Neural cell (in vitro differentiated cells): ENCODE data around the gene PLXNA3.

Experiments
- CTCF ChIP-seq: fragments of 450-650 bp; IDR thresholded peaks from 2 replicates; pipeline ENCODE4 v1.5.1; 2014; ENCODE audit warnings: antibody characterized with exemption, mild to moderate bottlenecking, moderate library complexity; ENCODE audit not compliant: poor library complexity, severe bottlenecking
- EP300 ChIP-seq: fragments of 450-650 bp; conservative IDR thresholded peaks from 2 replicates; pipeline ENCODE4 v1.6.1; 2014; ENCODE audit warnings: antibody characterized with exemption, mild to moderate bottlenecking, moderate library complexity; ENCODE audit not compliant: poor library complexity, severe bottlenecking
- EZH2 ChIP-seq: fragments of 200-600, 300-800 bp; shearing (Covaris generic), sonication (generic); IDR thresholded peaks from 2 replicates; pipeline ENCODE4 v1.6.1; 2014; ENCODE audit warnings: antibody characterized with exemption, low read length, borderline replicate concordance, mild to moderate bottlenecking; ENCODE audit not compliant: insufficient read depth, poor library complexity, severe bottlenecking
- MXI1 ChIP-seq: fragments of 450-650 bp; conservative IDR thresholded peaks from 2 replicates; pipeline ENCODE4 v1.6.1; 2014; ENCODE audit warnings: antibody characterized with exemption, mild to moderate bottlenecking; ENCODE audit not compliant: poor library complexity, severe bottlenecking
- POLR2AphosphoS5 ChIP-seq: IDR thresholded peaks from 2 replicates; pipeline ENCODE4 v1.6.1; 2012
- RAD21 ChIP-seq: fragments of 450-650 bp; conservative IDR thresholded peaks from 2 replicates; pipeline ENCODE4 v1.6.1; 2014; ENCODE audit warnings: antibody characterized with exemption, mild to moderate bottlenecking, moderate library complexity
- REST ChIP-seq: IDR thresholded peaks from 2 replicates; pipeline ENCODE4 v1.6.1; 2012; ENCODE audit warnings: borderline replicate concordance
- SMC3 ChIP-seq: fragments of 450-650 bp; conservative IDR thresholded peaks from 2 replicates; pipeline ENCODE4 v1.6.1; 2014; ENCODE audit warnings: antibody characterized with exemption, mild to moderate bottlenecking, moderate library complexity; ENCODE audit not compliant: poor library complexity
- TAF1 ChIP-seq: IDR thresholded peaks from 2 replicates; pipeline ENCODE4 v1.6.1; 2012; ENCODE audit warnings: low read depth

GRCh38 chrX:154439841-154440240 is 18.2 kb upstream of the PLXNA3 start:
- TF ChIP-seq CTCF (no peak), POLR2AphosphoS5 (no peak), EZH2 (no peak), SMC3 (no peak), EP300 (no peak), MXI1 (no peak), REST (no peak), TAF1 (no peak), RAD21 (no peak)
